ENCODE measurements around the gene ANKH.

The ANKH gene

DNA sequence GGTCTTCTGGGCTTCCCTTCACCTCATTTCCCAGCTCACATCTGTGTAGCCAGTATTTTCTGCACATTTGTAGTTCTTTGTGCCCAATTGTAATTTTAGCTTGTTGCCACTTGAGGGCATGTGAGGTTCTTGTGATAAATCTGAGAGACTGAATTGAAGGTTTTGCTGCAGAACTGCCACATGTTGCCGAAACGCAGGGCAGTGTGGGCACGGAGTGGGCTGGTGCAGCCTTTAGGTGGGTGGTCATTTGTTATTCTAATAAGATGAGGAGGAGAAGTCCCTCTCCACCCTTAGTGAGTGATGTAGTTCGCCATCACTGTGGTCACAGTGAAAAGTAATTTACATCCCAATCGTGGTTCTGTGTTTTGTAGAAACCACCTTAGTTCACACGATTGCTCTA, 185.8 kb downstream of the ANKH start:
- DNase-seq (ENCODE audit: low spot score), result peak; percentile 44

DNA sequence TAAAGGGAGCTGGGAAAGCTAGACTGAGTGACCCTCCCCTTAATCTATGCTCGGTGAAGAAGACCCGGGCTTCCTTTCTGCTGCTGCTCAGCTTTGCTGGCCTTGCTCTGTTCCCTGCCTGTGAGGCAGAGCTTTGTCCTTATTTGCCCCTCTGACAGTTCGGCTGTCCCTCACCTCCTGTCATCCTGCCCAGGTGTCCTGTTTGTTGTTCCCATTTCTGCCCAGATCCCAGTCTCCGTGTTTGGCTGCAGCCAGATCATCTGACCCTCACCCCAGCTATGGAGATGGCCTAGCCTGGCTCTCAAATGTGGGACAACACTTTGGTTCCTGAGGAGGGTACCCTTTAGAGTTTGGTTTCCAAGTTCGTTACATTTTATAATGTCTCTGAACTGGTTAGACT, 186.8 kb downstream of the ANKH start:
- DNase-seq (ENCODE audit: low spot score), result no peak

DNA sequence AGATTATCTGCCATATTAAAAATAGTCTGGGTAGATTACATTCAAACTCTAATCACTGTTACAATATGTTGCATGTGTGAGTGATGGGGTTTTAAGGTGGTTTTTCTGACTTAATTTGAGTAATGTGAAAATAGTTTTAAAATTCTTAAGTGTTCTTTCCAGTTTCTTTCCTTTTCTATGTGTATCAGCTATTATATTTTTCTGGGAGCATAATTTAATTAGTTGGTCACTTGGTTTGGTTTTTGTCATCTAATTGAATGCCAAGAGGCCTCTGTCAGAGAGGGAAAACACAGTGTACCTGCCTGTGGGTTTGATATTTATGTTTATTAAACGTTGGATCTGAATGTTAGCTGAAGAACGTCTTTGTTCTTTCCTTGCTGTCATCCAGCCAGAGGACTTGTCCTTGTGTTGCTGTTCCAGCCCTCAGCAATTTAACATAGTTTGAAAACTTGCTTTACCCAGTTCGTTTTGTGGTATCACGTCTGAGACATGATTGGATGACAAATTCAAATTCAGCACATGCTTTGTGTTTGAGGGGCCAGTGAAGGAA, 187.6 kb downstream of the ANKH start:
- DNase-seq (ENCODE audit: low spot score), result no peak

DNA sequence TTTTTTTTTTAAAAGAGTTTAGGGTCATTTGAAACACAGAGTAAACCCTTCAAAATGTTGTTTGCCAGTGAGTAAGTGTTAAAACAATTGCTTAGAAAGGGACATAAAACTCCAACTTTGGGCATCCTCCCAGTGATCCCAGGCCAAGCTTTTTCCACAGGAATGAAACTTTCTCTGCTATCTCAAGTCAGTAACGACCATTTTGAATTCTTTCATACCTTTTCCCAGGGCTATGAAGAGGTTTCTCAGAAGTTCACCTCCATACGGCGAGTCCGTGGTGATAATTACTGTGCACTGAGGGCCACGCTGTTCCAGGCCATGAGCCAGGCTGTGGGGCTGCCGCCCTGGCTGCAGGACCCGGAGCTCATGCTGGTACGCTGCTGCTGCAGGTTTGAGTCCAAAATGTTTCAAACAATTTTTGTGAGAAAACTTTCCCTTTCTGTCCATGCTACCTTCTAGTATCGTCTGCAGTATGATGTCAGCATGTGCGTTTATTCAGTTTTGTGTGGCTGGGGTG, 190.3 kb downstream of the ANKH start:
- no peak for DNase-seq (ENCODE audit: low spot score)

DNA sequence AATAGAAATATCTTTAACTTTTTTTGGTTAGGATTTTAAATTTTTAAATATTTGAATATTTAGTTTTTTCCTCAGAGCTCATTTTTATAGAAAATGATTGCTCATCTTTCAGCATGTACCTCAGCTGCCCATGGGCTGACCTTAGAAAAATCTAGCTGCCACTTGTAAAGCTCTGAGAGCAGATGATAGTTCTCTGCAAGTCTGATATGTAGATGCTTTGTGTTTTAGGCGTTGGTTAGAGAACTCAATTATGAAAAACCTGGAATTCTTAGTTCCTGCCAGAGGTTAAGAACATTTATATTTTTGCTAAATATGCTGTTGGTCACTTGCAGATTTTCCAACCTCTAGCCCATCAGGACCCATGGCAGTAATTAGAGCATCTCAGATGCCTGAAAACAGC, 192.0 kb downstream of the ANKH start:
- DNase-seq (ENCODE audit: low spot score), result no peak

DNA sequence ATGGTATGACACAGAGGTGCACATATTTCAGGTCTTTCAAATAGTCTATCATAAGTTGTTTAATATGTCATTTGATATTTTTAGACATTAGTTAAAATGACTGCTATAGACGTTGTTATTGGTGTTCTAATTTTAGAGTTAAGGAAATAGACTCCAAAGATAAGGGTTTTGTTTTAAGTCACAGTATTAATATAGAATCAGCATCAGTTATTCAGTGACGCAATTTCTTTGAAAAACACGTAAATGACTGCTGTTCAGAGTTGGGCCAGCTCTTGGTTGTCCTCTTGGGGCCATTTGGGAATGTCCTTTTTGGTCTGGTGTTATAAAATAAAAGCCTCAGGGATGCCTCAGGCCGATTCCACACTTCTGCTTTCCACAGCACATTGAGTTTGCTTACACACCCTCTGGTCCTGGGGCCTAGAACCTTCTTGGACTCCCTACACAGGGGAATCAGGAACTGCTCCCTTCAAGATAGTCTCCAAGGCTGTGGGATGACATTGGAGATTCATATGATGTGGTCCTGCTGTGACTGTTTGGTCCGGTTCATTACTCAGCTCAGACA, 192.7 kb downstream of the ANKH start:
- DNase-seq (ENCODE audit: low spot score), result no peak

DNA sequence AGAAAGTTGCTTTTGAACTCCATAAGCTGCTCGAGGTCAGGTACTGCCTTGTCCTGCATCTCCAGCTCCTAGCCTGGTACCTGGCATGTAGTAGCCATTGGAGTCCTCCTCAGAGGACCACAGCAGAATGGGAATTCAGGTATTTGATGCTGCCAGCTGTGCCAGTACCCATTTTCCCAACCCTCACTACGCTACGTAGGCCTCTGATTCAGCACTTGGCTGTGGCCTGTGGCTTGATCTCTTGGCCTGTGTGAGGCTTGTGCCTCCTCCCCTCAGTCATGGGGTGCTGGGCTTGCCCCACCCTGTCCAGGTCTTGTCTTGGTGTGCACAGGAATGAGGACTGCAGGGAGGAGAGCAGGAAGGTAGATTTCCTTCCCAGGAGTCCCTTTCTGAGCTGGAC, 195.3 kb downstream of the ANKH start:
- no peak for DNase-seq (ENCODE audit: low spot score)

DNA sequence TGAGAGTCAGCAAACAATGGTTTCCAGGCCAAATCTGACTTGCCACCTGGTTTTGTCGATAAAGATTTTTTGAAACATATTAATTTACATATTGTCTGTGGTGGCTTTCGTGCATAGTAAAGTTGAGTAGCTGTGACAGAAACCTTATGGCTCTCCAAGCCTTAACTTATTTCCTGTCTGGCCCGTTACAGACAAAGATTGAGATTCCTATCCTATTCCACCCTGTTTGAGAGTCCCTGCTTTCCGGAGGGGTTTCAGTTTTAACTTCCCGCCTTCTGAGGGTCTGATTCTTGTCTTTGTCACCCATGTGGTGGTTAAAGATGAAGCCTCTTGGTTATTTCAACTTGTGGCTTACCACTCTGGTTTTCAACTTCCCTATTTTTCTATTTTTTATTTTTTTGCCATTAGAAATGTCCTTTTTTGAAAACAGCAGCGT, 195.7 kb downstream of the ANKH start:
- no peak for DNase-seq (ENCODE audit: low spot score)

DNA sequence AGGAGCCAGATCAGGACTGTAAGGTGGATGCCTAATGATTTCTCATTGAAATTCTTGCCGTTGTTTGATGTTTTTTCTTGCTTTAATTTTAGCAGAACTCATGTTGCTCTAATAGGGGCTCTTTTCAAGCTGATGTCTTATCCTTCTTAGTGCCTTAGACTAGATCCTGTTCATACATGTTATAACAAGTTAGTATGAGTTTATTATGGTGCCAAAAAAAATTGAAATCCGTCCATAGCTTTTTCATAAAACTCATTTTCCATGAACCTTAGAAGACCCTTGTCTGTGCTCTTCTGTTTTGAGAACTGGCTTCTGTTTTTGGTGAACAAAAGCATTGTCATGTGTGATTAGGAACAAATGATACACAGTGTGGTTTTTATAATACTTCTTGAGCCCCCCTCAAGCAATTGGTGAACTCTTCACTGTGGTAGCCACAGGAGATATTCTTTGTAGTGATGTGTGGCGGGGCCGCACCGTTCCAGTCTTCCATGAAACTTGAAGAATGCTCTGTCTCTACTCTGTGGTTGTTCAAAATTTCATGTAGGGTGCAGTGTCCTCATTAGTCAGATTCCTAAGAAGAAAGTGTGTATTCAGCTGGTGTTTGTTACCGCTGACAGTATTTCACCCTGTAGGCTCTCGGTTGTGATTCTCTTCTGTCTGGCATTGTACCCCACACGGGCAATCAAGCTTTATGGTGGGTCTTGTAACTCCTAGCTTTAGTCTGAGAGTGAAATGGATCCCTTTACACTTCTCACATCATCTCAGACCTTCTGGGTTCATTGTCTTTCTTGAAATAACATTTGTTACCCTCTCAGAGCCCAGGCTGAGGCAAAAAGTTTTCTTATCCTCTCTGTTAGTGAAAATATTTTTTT, 196.4 kb downstream of the ANKH start:
- DNase-seq (ENCODE audit: low spot score), result no peak

DNA sequence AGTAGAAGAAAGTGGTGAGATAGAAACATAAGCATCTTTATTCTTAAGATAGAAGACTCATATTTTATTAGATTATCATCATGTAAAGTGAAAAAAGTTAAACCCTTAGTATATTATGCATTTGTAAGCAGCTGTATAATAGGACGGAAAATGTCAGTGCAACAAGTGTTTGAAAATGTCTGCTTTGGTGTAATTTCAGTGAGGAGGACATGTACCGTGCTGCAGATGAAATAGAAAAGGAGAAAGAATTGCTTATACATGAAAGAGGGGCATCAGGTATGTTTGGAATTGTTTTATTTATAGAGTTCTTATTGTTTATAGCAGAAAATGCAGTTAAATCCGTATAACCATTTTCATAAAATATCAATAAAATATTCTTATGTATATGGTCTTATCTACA, 198.1 kb downstream of the ANKH start:
- no peak for DNase-seq (ENCODE audit: low spot score)

DNA sequence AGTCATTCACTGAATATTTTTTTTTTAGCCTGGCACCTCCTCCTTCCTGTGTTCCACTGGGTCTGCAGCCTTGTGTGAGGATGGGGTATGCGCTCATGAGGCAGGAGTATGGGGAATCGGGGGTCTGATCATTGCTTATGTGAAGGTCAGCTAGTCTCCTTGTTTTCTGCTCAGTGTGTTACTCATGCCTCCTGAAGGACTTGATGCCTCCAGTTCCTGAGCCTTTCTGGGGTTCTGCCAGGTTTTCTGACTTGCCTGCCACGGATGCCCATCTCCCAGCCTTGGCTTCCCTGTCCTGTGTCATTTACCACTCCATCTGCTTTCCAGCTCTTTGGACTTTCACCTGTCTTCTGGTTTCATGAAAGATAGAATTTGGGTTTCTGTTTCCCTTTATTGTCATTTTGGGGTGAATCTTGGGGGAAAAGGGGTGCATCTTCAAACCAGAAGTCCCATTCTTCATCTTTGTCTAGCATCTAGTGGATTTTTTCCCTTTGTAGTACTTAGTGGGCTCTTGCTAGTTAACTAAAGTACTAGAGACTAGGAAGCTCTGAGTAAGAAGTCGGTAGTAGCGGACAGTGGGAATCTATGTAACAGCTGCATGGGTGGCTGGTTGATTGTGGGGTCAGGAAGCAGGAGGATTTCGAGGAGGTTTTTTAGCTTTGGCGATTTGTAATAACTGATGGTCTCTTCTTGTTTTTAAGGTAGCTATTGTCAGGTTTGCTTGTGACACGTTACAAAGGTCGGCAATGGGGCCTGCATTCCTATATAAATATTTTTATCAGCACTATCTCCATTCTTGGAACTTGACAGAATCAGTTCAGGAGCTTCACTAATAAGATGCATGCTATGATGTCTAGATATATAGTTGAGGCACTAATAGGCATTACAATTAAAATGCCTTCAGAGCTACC, 198.8 kb downstream of the ANKH start:
- no peak for DNase-seq (ENCODE audit: low spot score)

DNA sequence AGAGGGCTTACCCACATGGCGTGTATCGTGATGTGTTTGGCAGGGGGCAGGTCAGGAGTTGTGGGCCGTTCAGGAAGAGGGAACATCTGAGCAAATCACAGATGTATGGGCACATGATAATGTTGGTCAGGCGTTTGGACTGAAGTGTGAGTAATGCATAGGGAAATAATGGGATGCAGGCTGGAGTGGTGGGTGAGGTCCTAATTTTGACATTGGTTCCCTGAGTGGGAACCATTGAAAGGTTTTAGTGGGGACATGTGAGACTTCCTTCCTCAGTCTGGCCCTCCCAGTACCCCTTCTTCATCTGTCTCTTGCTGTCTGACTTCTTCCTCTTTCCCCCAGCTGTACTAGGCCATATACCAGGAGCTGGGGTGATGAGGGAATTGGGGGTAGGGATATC, 199.5 kb downstream of the ANKH start:
- no peak for DNase-seq (ENCODE audit: low spot score)

DNA sequence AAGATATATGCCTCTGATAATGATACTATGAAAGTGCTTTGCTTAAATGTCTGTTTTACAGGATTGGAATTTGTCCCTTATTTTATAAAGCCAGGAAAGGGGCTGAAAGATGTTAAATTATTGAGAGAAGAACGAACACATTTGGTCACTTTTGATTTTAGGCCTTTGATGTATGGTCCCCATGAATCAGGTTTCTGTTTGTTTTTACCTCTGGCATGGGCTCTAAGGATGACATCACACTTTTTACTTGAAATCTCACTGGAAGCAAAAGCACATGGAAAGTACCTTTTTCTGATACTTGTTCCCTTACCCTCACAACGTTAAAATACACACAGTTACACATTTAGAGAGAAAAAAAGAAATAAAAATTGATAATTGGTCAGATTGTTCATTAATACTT, 200.2 kb downstream of the ANKH start:
- DNase-seq (ENCODE audit: low spot score), result no peak

DNA sequence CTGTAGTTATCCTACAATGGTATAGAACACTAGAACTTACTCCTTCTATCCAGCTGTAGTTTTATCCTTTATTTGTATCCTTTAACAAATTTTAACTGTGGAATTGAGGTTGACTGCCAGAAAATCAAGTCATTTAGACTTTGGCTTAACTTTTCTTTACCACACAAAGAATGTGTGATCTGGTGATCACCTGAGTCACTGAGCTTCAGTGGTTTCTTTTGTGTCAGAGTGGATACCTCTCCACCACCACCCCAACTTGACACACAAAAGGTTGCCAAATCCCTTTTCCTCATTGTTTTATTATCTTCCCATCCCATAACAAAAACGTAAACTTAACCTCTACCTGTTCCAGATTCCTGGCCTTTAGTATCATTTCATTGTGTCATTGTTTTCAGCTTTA, 201.6 kb downstream of the ANKH start:
- DNase-seq (ENCODE audit: low spot score), result no peak

DNA sequence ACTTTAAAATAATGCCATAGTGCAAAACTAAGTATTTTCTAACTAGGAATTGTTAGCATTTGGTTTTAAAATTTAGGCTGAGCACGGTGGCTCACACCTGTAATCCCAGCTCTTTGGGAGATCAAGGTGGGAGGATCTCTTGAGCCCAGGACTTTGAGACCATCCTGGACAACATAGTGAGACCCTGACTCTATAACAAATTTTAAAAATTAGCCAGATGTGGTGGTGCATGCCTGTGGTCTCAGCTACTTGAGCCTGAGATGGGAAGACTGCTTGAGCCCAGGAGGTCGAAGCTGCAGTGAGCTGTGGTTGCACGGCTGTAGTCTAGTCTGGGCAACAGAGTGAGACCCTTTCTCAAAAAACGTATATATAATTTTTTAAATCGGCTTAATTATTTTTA, 202.2 kb downstream of the ANKH start:
- no peak for DNase-seq (ENCODE audit: low spot score)

DNA sequence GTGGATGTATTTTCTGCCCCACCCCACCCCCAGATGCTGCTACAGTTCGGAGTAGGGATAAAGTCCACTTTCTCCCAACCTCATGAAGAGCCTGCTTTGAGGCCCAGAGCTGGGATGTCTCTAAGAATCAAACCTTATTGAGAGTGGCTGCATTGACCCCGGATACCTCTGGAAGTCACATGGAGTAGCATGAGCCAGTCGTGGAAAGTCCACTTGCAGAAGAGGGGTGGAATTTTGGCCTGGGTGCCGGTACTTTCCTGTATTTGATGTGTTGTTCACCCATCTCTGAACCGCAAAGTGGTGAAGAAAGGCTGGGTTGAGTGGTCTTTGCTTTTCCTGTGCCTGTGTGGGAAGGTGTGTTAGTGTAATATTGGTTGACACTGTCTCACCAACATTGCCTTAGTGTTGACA, 203.4 kb downstream of the ANKH start:
- DNase-seq (ENCODE audit: low spot score), result no peak

DNA sequence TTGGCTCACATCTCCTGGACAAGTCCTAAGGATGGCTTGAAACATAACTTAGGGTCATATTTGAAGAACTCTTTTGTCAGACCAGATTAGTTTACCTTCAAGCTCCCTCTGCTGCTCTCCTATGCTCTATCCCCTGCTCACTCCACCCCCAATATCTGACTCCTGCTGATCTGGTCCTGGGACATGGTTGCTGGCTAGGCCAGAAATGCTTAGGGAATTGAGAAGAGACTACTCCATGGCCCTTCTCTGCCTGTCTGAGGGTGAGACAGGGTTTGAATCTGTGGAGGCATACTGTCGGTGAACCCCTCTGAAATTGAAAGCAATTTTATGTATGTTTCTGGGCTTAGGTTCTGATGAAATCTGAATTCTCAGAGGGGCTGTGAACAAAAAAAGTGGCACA, 203.8 kb downstream of the ANKH start:
- no peak for DNase-seq (ENCODE audit: low spot score)

DNA sequence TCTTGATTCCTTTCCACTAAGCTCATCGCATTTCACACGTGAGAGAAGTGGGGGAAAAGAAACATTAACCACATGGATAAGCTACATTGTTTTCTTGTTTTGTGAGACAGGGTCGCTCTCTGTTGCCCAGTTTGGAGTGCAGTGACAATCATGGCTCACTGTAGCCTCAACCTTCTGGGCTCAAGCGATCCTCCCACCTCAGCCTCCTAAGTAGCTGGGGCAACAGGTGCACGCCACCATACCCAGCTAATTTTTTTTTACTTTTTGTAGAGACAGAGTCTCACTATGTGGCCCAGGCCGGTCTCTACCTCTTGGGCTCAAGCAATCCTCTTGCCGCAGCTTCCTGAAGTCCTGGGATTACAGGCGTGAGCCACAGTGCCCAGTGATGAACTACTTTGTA, 204.3 kb downstream of the ANKH start:
- DNase-seq (ENCODE audit: low spot score), result no peak

DNA sequence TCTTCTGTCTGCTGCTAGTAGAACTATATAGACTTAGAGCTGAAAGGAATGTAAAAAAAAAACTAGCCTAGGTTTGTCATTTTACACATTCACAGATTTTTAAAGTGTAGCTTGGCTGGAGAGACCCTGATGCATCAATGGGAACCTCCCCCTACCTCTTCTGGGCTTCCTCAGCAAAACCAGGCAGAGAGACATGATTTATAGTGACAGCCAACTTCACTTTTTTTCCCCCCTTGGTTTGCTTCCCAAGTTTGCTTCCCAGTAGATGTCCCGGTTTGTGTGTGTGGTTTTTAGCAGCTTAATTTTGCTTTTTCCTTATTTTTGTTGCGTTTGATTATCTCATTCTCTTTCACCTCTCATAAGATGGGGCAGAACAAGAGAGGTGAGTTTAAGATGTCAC, 205.2 kb downstream of the ANKH start:
- no peak for DNase-seq (ENCODE audit: low spot score)

DNA sequence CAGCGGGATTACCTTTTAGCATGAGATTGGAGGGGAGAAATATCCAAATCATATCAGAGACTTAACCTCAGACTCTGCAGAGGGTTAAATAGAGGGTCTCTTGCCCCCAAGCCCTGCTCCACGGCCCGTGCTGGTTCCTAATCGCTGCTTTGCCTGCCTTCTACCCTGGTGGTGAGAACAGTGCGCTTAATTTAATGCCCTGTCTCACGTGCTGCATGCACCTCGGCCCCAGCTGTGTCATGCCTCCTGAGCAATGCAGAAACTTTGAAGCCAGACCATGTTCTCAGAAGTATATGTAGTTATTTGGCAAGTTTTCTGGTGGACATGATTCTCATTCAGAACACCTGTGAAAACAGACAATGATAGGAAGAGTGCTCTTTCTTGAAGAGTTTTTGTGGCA, 205.6 kb downstream of the ANKH start:
- DNase-seq (ENCODE audit: low spot score), result no peak

DNA sequence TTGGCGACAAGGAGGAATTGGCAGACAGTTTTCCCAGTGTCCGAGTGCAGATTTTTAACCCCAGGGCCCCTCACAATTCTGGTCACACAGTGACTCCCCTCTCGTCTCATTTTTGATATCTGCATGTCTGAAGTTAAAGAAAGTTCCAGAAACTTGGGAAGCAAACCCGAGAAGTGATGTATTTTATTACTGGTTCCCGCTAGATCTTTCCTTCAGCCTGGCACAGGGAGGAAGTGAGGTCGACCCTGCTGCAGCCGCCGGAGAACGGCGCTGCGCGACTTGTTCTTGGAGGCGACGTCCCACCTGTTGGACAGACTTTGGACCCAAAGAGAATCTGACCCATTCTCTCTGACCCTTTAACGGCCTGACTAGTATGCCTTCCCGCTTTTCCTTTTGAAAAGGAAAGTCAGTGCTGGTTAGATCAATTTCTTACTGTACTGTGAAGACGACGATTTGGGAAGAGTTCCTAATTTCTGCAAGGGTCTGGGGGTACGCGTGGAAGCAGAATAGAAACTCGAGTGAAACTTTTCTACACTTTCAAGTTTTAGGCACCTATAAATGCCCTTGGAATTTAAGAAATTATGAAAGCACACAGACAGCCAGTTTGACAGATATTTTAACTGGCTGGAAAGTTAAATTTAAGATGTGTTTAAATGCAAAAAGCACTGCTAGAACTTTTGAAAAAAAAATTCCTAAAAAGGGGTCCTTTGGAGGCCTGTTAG, 206.3 kb downstream of the ANKH start:
- DNase-seq (ENCODE audit: low spot score), result no peak
